ENCODE data around the gene COL28A1. TPM values are rescaled to one million over a fixed set of nuclear protein-coding genes. Genes with fewer than 3 reads are reported as not detected.

COL28A1 gene
- total and polyA plus RNA-seq, 2 experiments from 2014 or later, result 0.31 to 0.70 TPM

DNA sequence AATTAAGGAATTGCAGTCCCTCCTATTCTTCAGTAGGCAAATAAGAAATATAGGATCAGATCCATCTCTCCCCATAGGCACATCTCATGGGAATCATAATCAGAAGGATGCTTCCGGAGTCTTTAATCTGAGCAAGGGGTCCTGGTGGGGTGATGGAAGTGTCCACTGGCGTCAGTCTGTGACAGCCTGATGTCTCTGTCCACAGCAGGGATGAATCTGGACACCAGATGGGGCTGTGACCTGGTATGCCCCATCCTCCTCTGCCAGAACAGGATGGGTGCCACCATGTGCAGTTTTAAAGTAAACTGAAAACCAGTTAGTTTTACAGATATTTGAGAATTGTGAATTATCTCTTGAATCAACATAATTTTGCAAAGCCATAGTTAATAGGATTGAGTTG is 204.7 kb downstream of the COL28A1 start:
- Mint-ChIP-seq H3K4me1 (no peaks in the 10 kb centered on the region), H3K36me3 (ENCODE audit: low read depth) (no peaks in the 10 kb centered on the region), H3K27me3 (ENCODE audit: insufficient read depth, low read depth, poor library complexity) (no peaks in the 10 kb centered on the region), H3K4me3 (no peak overlapping the region), H3K9me3 (no peaks in the 10 kb centered on the region; the same call in 2 of the 3 replicates), H3K27ac (no peak overlapping the region)
- Histone ChIP-seq H3K79me2 (replicated peaks; ENCODE audit: insufficient read depth) (no peaks in the 10 kb centered on the region), H3K4me2 (no peak overlapping the region), H3K4me3 (no peak overlapping the region), H3K4me1 (ENCODE audit: insufficient read depth) (no peaks in the 10 kb centered on the region), H3K9me2 (ENCODE audit: insufficient read depth) (peaks cover 8% of the 10 kb centered on the region), H3F3A (replicated peaks; ENCODE audit: low read depth) (no peaks in the 10 kb centered on the region), H3K27me3 (ENCODE audit: insufficient read depth) (no peaks in the 10 kb centered on the region), H4K20me1 (replicated peaks; ENCODE audit: insufficient read depth) (no peaks in the 10 kb centered on the region), H3K36me3 (ENCODE audit: insufficient read depth) (no peaks in the 10 kb centered on the region), H3K27ac (ENCODE audit: low read depth) (no peak overlapping the region), H2AFZ (no peak overlapping the region)
- DNase-seq (ENCODE audit: low spot score), result peak; percentile 26
- ATAC-seq, result peak; percentile 49; the same call in 2 of the 3 replicates
- TF ChIP-seq STAT1 (IDR thresholded peaks at IDR 0.05; ENCODE audit: unreplicated experiment), result no peak
- no peak for TF ChIP-seq ZNF331 (CRISPR knock-in tag; IDR thresholded peaks at IDR 0.05; ENCODE audit: low read depth)
- TF ChIP-seq, protein P1, sequence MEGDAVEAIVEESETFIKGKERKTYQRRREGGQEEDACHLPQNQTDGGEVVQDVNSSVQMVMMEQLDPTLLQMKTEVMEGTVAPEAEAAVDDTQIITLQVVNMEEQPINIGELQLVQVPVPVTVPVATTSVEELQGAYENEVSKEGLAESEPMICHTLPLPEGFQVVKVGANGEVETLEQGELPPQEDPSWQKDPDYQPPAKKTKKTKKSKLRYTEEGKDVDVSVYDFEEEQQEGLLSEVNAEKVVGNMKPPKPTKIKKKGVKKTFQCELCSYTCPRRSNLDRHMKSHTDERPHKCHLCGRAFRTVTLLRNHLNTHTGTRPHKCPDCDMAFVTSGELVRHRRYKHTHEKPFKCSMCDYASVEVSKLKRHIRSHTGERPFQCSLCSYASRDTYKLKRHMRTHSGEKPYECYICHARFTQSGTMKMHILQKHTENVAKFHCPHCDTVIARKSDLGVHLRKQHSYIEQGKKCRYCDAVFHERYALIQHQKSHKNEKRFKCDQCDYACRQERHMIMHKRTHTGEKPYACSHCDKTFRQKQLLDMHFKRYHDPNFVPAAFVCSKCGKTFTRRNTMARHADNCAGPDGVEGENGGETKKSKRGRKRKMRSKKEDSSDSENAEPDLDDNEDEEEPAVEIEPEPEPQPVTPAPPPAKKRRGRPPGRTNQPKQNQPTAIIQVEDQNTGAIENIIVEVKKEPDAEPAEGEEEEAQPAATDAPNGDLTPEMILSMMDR (conservative IDR thresholded peaks at IDR 0.05; ENCODE audit: low read depth in 2 of 2), result peak; percentile 45 to 60

DNA sequence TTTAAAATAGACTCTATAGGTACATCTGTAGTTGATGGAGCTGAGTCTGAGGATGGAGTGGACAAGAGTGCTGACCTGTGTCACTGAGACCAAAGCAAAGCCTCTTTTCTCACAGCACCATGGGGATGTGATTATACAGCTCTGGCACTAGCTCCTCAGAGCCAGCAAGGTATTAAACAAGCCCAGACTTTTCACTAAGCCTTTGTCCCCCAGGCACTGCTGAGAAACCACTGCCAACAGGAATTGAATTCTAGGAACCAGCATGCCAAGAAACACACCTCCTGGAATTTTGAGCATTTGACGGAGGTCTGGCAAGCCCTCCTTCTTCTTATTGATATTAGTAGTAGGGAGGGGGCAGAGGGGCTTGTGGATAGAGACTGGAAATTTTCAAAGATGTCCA is 206.3 kb downstream of the COL28A1 start:
- no peak overlapping the region for H3K4me3 Mint-ChIP-seq
- Histone ChIP-seq H3K27me3 (ENCODE audit: insufficient read depth) (no peaks in the 10 kb centered on the region), H3K27ac (ENCODE audit: low read depth) (no peak overlapping the region), H3F3A (replicated peaks; ENCODE audit: low read depth) (no peaks in the 10 kb centered on the region), H3K4me1 (ENCODE audit: insufficient read depth) (no peaks in the 10 kb centered on the region), H2AFZ (no peak overlapping the region), H3K79me2 (replicated peaks; ENCODE audit: insufficient read depth) (no peaks in the 10 kb centered on the region), H4K20me1 (replicated peaks; ENCODE audit: insufficient read depth) (no peaks in the 10 kb centered on the region), H3K4me2 (no peak overlapping the region), H3K36me3 (ENCODE audit: insufficient read depth) (no peaks in the 10 kb centered on the region), H3K9me2 (ENCODE audit: insufficient read depth) (0 out of 2 replicates have a peak, but pooled peaks cover 5% of the 10 kb centered on the region), H3K4me3 (no peak overlapping the region)
- ATAC-seq (no peak), DNase-seq (ENCODE audit: low spot score) (no peak)
- no peaks in the 10 kb centered on the region for H3K27me3 Mint-ChIP-seq (ENCODE audit: insufficient read depth, low read depth, poor library complexity)
- H3K4me1 Mint-ChIP-seq, result no peaks in the 10 kb centered on the region
- H3K9me3 Mint-ChIP-seq, result no peaks in the 10 kb centered on the region; the same call in 2 of the 3 replicates
- H3K27ac Mint-ChIP-seq, result no peak overlapping the region
- no peaks in the 10 kb centered on the region for H3K36me3 Mint-ChIP-seq (ENCODE audit: low read depth)
- TF ChIP-seq POLR2AphosphoS5 (IDR thresholded peaks at IDR 0.05; ENCODE audit: low read depth), result no peak
- no peak for TF ChIP-seq EZH2phosphoT487 (IDR thresholded peaks at IDR 0.05; ENCODE audit: unreplicated experiment)
- TF ChIP-seq CREB1 (CRISPR knock-in tag; IDR thresholded peaks at IDR 0.05; ENCODE audit: low read depth), result no peak
- no peak for TF ChIP-seq ZNF114 (CRISPR knock-in tag; IDR thresholded peaks at IDR 0.05)
- no peak for TF ChIP-seq STAT1 (IDR thresholded peaks at IDR 0.05; ENCODE audit: unreplicated experiment)
- TF ChIP-seq ZNF331 (CRISPR knock-in tag; IDR thresholded peaks at IDR 0.05; ENCODE audit: low read depth), result no peak
- TF ChIP-seq, protein P2, sequence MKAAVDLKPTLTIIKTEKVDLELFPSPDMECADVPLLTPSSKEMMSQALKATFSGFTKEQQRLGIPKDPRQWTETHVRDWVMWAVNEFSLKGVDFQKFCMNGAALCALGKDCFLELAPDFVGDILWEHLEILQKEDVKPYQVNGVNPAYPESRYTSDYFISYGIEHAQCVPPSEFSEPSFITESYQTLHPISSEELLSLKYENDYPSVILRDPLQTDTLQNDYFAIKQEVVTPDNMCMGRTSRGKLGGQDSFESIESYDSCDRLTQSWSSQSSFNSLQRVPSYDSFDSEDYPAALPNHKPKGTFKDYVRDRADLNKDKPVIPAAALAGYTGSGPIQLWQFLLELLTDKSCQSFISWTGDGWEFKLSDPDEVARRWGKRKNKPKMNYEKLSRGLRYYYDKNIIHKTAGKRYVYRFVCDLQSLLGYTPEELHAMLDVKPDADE (IDR thresholded peaks at IDR 0.05), result no peak
- TF ChIP-seq, protein P3, sequence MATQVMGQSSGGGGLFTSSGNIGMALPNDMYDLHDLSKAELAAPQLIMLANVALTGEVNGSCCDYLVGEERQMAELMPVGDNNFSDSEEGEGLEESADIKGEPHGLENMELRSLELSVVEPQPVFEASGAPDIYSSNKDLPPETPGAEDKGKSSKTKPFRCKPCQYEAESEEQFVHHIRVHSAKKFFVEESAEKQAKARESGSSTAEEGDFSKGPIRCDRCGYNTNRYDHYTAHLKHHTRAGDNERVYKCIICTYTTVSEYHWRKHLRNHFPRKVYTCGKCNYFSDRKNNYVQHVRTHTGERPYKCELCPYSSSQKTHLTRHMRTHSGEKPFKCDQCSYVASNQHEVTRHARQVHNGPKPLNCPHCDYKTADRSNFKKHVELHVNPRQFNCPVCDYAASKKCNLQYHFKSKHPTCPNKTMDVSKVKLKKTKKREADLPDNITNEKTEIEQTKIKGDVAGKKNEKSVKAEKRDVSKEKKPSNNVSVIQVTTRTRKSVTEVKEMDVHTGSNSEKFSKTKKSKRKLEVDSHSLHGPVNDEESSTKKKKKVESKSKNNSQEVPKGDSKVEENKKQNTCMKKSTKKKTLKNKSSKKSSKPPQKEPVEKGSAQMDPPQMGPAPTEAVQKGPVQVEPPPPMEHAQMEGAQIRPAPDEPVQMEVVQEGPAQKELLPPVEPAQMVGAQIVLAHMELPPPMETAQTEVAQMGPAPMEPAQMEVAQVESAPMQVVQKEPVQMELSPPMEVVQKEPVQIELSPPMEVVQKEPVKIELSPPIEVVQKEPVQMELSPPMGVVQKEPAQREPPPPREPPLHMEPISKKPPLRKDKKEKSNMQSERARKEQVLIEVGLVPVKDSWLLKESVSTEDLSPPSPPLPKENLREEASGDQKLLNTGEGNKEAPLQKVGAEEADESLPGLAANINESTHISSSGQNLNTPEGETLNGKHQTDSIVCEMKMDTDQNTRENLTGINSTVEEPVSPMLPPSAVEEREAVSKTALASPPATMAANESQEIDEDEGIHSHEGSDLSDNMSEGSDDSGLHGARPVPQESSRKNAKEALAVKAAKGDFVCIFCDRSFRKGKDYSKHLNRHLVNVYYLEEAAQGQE (IDR thresholded peaks at IDR 0.05; ENCODE audit: unreplicated experiment), result no peak
